ENCODE results near the gene DHX30. TPM values are rescaled to one million over a fixed set of nuclear protein-coding genes. Genes with fewer than 3 reads are reported as not detected.

DHX30 gene
- total and polyA plus RNA-seq, 2 of the 8 experiments (the other 6 are each of a cell fraction or from before 2014, with no cell fraction given) = 82.4 to 97.9 TPM

DNA sequence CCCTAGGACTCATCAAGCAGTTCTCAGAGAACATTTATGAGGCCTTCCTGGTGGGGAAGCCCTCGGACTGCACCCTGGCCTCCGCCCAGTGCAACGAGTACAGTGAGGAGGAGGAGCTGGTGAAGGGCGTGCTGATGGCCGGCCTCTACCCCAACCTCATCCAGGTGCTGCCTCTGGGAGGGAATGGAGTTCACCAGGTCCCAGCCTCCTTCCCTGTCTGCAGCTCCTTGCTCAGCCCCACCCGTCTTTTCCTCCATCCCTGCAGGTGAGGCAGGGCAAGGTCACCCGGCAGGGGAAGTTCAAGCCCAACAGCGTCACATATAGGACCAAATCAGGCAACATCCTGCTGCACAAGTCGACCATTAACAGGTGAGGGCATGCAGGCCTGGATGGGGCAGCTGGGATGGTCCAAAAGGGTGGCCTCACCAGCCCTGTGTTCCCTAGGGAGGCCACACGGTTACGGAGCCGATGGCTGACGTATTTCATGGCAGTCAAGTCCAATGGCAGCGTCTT, 46.3 kb downstream of the DHX30 start (continued):
- TF ChIP-seq PHF8 (conservative IDR thresholded peaks at IDR 0.05; ENCODE audit: low read depth, low read length) = no peak
